Measurements from ENCODE around the gene PIPOX. TPM values are rescaled to one million over a fixed set of nuclear protein-coding genes. Genes with fewer than 3 reads are reported as not detected.

The PIPOX gene
- total and polyA plus RNA-seq, 2 of the 8 experiments (the other 6 are each of a cell fraction or from before 2014, with no cell fraction given), result 57.2 to 99.6 TPM

DNA sequence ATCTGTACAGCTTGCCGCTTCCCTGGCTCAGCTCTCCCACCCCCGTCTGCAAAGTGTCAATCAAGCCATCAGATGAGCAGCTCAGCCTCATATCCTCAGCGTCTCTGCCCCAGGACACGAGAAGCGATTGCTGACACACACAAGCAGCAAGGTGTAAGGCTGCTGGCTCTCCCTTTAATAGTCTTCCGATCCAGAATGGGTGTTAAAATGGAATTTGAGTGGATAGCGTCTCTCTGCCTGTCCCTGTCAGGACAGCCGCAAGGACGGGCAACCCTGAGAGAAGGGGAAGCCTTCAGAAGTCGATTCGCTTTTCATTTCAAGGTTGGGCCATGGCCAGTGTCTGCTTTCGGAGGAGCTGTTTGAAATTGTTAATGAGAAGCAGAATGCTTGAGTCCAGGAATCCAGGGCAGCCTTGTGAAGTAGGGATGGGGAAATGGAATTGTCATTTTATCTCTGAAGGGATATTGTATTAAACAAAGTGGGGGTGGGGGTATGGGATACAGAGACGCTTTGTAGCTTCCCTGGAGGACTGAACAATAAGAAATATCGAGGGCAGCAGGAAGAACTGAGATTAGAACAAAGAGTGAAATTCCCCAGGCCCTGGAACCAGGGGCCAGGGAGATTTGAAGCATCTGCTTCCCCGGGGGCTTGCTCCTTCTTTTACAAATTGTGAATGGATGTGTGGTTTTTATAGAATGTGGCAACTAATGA, 4.7 kb upstream of the PIPOX start (continued):
- TF ChIP-seq SAP30 (IDR thresholded peaks at IDR 0.05; ENCODE audit: insufficient read depth, insufficient replicate concordance, low read length), result no peak
- TF ChIP-seq BCL11A (IDR thresholded peaks at IDR 0.05; ENCODE audit: low read depth in 2 of 2, low read length in 2 of 2), result no peak
- TF ChIP-seq, protein P1, sequence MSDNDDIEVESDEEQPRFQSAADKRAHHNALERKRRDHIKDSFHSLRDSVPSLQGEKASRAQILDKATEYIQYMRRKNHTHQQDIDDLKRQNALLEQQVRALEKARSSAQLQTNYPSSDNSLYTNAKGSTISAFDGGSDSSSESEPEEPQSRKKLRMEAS (IDR thresholded peaks at IDR 0.05), result no peak
- TF ChIP-seq POLR2AphosphoS5 (IDR thresholded peaks at IDR 0.05; ENCODE audit: low read depth, low read length), result no peak
- no peak for TF ChIP-seq BACH1 (IDR thresholded peaks at IDR 0.05; ENCODE audit: low read length)
- no peak for TF ChIP-seq ATF2 (IDR thresholded peaks at IDR 0.05; ENCODE audit: low read length)
- no peak for TF ChIP-seq PHF8 (conservative IDR thresholded peaks at IDR 0.05; ENCODE audit: low read depth, low read length)
